HepG2 (cell line): Measurements from ENCODE around the gene TNFSF12. TPM values are rescaled to one million over a fixed set of nuclear protein-coding genes. Genes with fewer than 3 reads are reported as not detected.

Source experiments
- FOXK1 ChIP-seq: sonication (generic); formaldehyde crosslinking; IDR thresholded peaks from 2 replicates; pipeline ENCODE4 v1.4.0; 2020; ENCODE audit warnings: low read depth, missing genetic modification reagents, borderline replicate concordance
- HIVEP1 ChIP-seq: sonication (generic); formaldehyde crosslinking; IDR thresholded peaks from 2 replicates; pipeline ENCODE4 v1.4.0; 2020; ENCODE audit warnings: mild to moderate bottlenecking, missing genetic modification reagents
- KAT7 ChIP-seq: IDR thresholded peaks from 2 replicates; pipeline ENCODE4 v1.6.1; 2018; ENCODE audit warnings: borderline replicate concordance, missing compliant biosample characterization
- KDM3A ChIP-seq: IDR thresholded peaks from 2 replicates; pipeline ENCODE4 v1.6.1; 2018; ENCODE audit warnings: low read depth, missing compliant biosample characterization
- MXD1 ChIP-seq: sonication (generic); formaldehyde crosslinking; IDR thresholded peaks from 2 replicates; pipeline ENCODE4 v1.4.0; 2020; ENCODE audit warnings: mild to moderate bottlenecking, missing genetic modification reagents
- MYC ChIP-seq: sonication (generic); formaldehyde crosslinking; IDR thresholded peaks from 2 replicates; pipeline ENCODE4 v1.9.0; 2021; ENCODE audit warnings: missing genetic modification reagents, borderline replicate concordance
- NKX3-1 ChIP-seq: sonication (generic); formaldehyde crosslinking; IDR thresholded peaks from 2 replicates; pipeline ENCODE4 v1.5.0; 2020; ENCODE audit warnings: missing genetic modification reagents
- NONO ChIP-seq, 2 experiments: fragments of 450-650 bp in 1 of 2; sonication (generic) in 1 of 2; formaldehyde crosslinking in 1 of 2; IDR thresholded peaks in 1 of 2; conservative IDR thresholded peaks in 1 of 2; 2 replicates each; pipeline versions ENCODE4 v1.6.1 to v1.8.0; 2017 to 2022; ENCODE audit warnings: mild to moderate bottlenecking in 1 of 2, missing genetic modification reagents in 1 of 2, moderate library complexity in 1 of 2
- NR2C2 ChIP-seq: sonication (generic); formaldehyde crosslinking; IDR thresholded peaks from 2 replicates; pipeline ENCODE4 v1.4.0; 2020; ENCODE audit warnings: missing genetic modification reagents, mild to moderate bottlenecking, moderate library complexity, borderline replicate concordance
- POLR2A ChIP-seq, 2 experiments: IDR thresholded peaks; 2 replicates each; pipeline ENCODE4 v1.6.1; 2011; ENCODE audit warnings: low read depth in 2 of 2, low read length in 2 of 2, mild to moderate bottlenecking in 1 of 2, moderate library complexity in 1 of 2; ENCODE audit not compliant: insufficient read depth in 1 of 2
- RBFOX2 ChIP-seq: fragments of 200-400 bp; formaldehyde crosslinking; IDR thresholded peaks from 2 replicates; pipeline ENCODE4 v1.6.1; 2017; ENCODE audit warnings: low read depth, mild to moderate bottlenecking, low read length
- RFXANK ChIP-seq: IDR thresholded peaks from 2 replicates; pipeline ENCODE4 v1.6.1; 2016
- STAT5B ChIP-seq: sonication (generic); formaldehyde crosslinking; IDR thresholded peaks from 2 replicates; pipeline ENCODE4 v1.4.0; 2020; ENCODE audit warnings: missing genetic modification reagents
- SYNCRIP ChIP-seq: fragments of 200-400 bp; formaldehyde crosslinking; IDR thresholded peaks from 2 replicates; pipeline ENCODE4 v1.6.1; 2018; ENCODE audit warnings: mild to moderate bottlenecking, low read depth, low read length; ENCODE audit not compliant: insufficient read depth
- TFDP2 ChIP-seq: sonication (generic); formaldehyde crosslinking; IDR thresholded peaks from 2 replicates; pipeline ENCODE4 v1.4.0; 2020; ENCODE audit warnings: missing genetic modification reagents
- YEATS4 ChIP-seq: sonication (generic); formaldehyde crosslinking; IDR thresholded peaks from 2 replicates; pipeline ENCODE4 v1.4.0; 2020; ENCODE audit warnings: missing genetic modification reagents, borderline replicate concordance
- ZBTB7B ChIP-seq: sonication (generic); formaldehyde crosslinking; IDR thresholded peaks from 2 replicates; pipeline ENCODE4 v1.4.0; 2020; ENCODE audit warnings: missing genetic modification reagents
- ZNF574 ChIP-seq: sonication (generic); formaldehyde crosslinking; IDR thresholded peaks from 2 replicates; pipeline ENCODE4 v1.4.0; 2020; ENCODE audit warnings: missing genetic modification reagents
- ZNF597 ChIP-seq: sonication (generic); formaldehyde crosslinking; IDR thresholded peaks from 2 replicates; pipeline ENCODE4 v1.5.0; 2020; ENCODE audit warnings: missing genetic modification reagents
- ZNF660 ChIP-seq: sonication (generic); formaldehyde crosslinking; IDR thresholded peaks from 2 replicates; pipeline ENCODE4 v1.5.1; 2020; ENCODE audit warnings: mild to moderate bottlenecking, low read depth, missing genetic modification reagents, borderline replicate concordance
- ZNF713 ChIP-seq: sonication (generic); formaldehyde crosslinking; IDR thresholded peaks from 2 replicates; pipeline ENCODE4 v1.4.0; 2020; ENCODE audit warnings: mild to moderate bottlenecking, missing genetic modification reagents
- ZNF788 ChIP-seq: sonication (generic); formaldehyde crosslinking; IDR thresholded peaks from 2 replicates; pipeline ENCODE4 v1.5.0; 2020; ENCODE audit warnings: mild to moderate bottlenecking, missing genetic modification reagents, borderline replicate concordance
- ZNF850 ChIP-seq: sonication (generic); formaldehyde crosslinking; conservative IDR thresholded peaks from 2 replicates; pipeline ENCODE4 v1.9.0; 2021; ENCODE audit warnings: mild to moderate bottlenecking, missing genetic modification reagents
- polyA plus RNA-seq, 8 experiments: library from polyadenylated mRNA; depleted of rRNA in 3 of 8; stranded (reverse) in 7 of 8; unstranded in 1 of 8; fragments of >200 nt; fragmentation: Illumina TruSeq in 4 of 8; extraction: Trizol in 4 of 8; gene quantifications; 2 replicates each; pipeline versions ENCODE4 v1.2.1 to v1.2.3, GENCODE V29; 2011 to 2016; ENCODE audit warnings: low read depth in 4 of 8, missing spikeins in 1 of 8, mixed read lengths in 1 of 8; ENCODE audit not compliant: insufficient read depth in 1 of 8
- total RNA-seq, 5 experiments: library from RNA; depleted of rRNA; stranded (reverse); fragments of >200 nt; fragmentation: Illumina TruSeq; extraction: Trizol; gene quantifications; 2 replicates each; pipeline ENCODE4 v1.2.3, GENCODE V29; 2016; ENCODE audit warnings: low read depth in 1 of 5

TNFSF12 gene
- total and polyA plus RNA-seq, 2 of the 13 experiments (the other 11 are each of a cell fraction or from before 2014, with no cell fraction given): 0.93 to 7.2 TPM

- no peak for TF ChIP-seq ZNF597 (CRISPR knock-in tag)
- TF ChIP-seq ZNF713 (CRISPR knock-in tag): peak; percentile 40; the same call in 1 of the 2 replicates
- TF ChIP-seq RFXANK (CRISPR knock-in tag): no peak
- TF ChIP-seq SYNCRIP: no peak
- TF ChIP-seq HIVEP1 (CRISPR knock-in tag): 0 out of 2 replicates have a peak, but pooled peaks have one; percentile 12
- TF ChIP-seq KDM3A (CRISPR knock-in tag): 0 out of 2 replicates have a peak, but pooled peaks have one; percentile 4
- no peak for TF ChIP-seq ZNF788 (CRISPR knock-in tag)
- no peak for TF ChIP-seq NKX3-1 (CRISPR knock-in tag)
- no peak for TF ChIP-seq NONO (IDR thresholded peaks at IDR 0.05)
- TF ChIP-seq NONO (CRISPR knock-in tag; conservative IDR thresholded peaks at IDR 0.05): peak; percentile 34; the same call in 1 of the 2 replicates
- no peak for TF ChIP-seq ZNF660 (CRISPR knock-in tag)
- 0 out of 4 replicates have a peak, but pooled peaks of 1 of the 2 experiments have one; percentile 28 for TF ChIP-seq POLR2A (IDR thresholded peaks at IDR 0.05; ENCODE audit: insufficient read depth in 1 of 2, low read depth in 2 of 2, low read length in 2 of 2)
- no peak for TF ChIP-seq TFDP2 (CRISPR knock-in tag)
- no peak for TF ChIP-seq FOXK1 (CRISPR knock-in tag)
- TF ChIP-seq MYC (CRISPR knock-in tag): no peak
- TF ChIP-seq ZBTB7B (CRISPR knock-in tag): no peak
- TF ChIP-seq RBFOX2: 0 out of 2 replicates have a peak, but pooled peaks have one; percentile 24
- TF ChIP-seq YEATS4: no peak
- no peak for TF ChIP-seq ZNF574 (CRISPR knock-in tag)
- 0 out of 2 replicates have a peak, but pooled peaks have one; percentile 2 for TF ChIP-seq MXD1
- no peak for TF ChIP-seq STAT5B (CRISPR knock-in tag)
- TF ChIP-seq NR2C2: no peak
- TF ChIP-seq KAT7 (CRISPR knock-in tag): no peak
- 0 out of 2 replicates have a peak, but pooled peaks have one; percentile 7 for TF ChIP-seq ZNF850 (CRISPR knock-in tag)
These were observed 33.8 kb downstream of the TNFSF12 start (continued) for GRCh38 chr17:7582396-7583252.
